GM19238 (cell line): ENCODE results near the gene LCN2.
A peak's percentile ranks its signal among the peaks of the same experiment; 100 is the strongest.

Source experiments
- DNase-seq: peaks from one replicate; pipeline ENCODE4 v3.0.0; 2011; ENCODE audit warnings: low spot score; ENCODE audit not compliant: insufficient read length

The LCN2 gene

GRCh38 chr9:128192601-128193371, 43.5 kb downstream of the LCN2 start:
- DNase-seq, result peak; percentile 75

- DNase-seq, result no peak
These were observed 44.3 kb downstream of the LCN2 start for GRCh38 chr9:128193469-128194096.

GRCh38 chr9:128201441-128202369, 52.5 kb downstream of the LCN2 start:
- DNase-seq, result no peak

- no peak for DNase-seq
These were observed 53.4 kb downstream of the LCN2 start for GRCh38 chr9:128202648-128203023.
